Neural progenitor cell (in vitro differentiated cells): ENCODE data around the gene GJB6. TPM values are rescaled to one million over a fixed set of nuclear protein-coding genes. Genes with fewer than 3 reads are reported as not detected.

Experiments used
- DNase-seq: peaks from one replicate; pipeline ENCODE4 v3.0.0-alpha.2; 2016; ENCODE audit warnings: low spot score
- H2AFZ ChIP-seq: fragments of 200-600 bp; sonication (generic); replicated peaks from 2 replicates; pipeline ENCODE4 v1.6.1; 2016; ENCODE audit warnings: antibody characterized with exemption
- H3F3A ChIP-seq: fragments of 200-600 bp; sonication (generic); 2 replicates; pipeline ENCODE4 v1.6.1; 2016; ENCODE audit warnings: antibody characterized with exemption, low read depth
- H3K27ac ChIP-seq: fragments of 200-600 bp; sonication (generic); 2 replicates; pipeline ENCODE4 v1.5.1; 2016; ENCODE audit warnings: mild to moderate bottlenecking
- H3K27me3 ChIP-seq: fragments of 200-600 bp; sonication (generic); 2 replicates; pipeline ENCODE4 v1.6.1; 2016; ENCODE audit warnings: mild to moderate bottlenecking, moderate library complexity
- H3K36me3 ChIP-seq: fragments of 200-600 bp; sonication (generic); 2 replicates; pipeline ENCODE4 v1.5.1; 2016
- H3K4me1 ChIP-seq: fragments of 200-600 bp; sonication (generic); 2 replicates; pipeline ENCODE4 v1.6.1; 2016; ENCODE audit warnings: mixed run types
- H3K4me2 ChIP-seq: fragments of 200-600 bp; sonication (generic); 2 replicates; pipeline ENCODE4 v1.6.1; 2016
- H3K4me3 ChIP-seq: fragments of 200-600 bp; sonication (generic); 2 replicates; pipeline ENCODE4 v1.5.1; 2016
- H3K79me2 ChIP-seq: fragments of 200-600 bp; sonication (generic); 2 replicates; pipeline ENCODE4 v1.6.1; 2016; ENCODE audit warnings: low read depth
- H3K9ac ChIP-seq: fragments of 200-600 bp; sonication (generic); 2 replicates; pipeline ENCODE4 v1.6.1; 2016
- H3K9me3 ChIP-seq: fragments of 200-600 bp; sonication (generic); 2 replicates; pipeline ENCODE4 v1.5.1; 2016; ENCODE audit warnings: low read depth
- H4K20me1 ChIP-seq: fragments of 200-600 bp; sonication (generic); 2 replicates; pipeline ENCODE4 v1.6.1; 2016; ENCODE audit warnings: low read depth
- H3K27ac Mint-ChIP-seq: 3 replicates; pipeline ENCODE4 v1.8.0; 2021; ENCODE audit warnings: mixed read lengths
- H3K27me3 Mint-ChIP-seq: 2 replicates; pipeline ENCODE4 v1.8.0; 2022; ENCODE audit warnings: low read depth, mild to moderate bottlenecking, inconsistent platforms, moderate library complexity, mixed read lengths; ENCODE audit not compliant: insufficient read depth
- H3K36me3 Mint-ChIP-seq: 3 replicates; pipeline ENCODE4 v1.8.0; 2021; ENCODE audit warnings: mixed read lengths
- H3K4me1 Mint-ChIP-seq: 3 replicates; pipeline ENCODE4 v1.8.0; 2021; ENCODE audit warnings: mixed read lengths
- H3K4me3 Mint-ChIP-seq: 3 replicates; pipeline ENCODE4 v1.8.0; 2021; ENCODE audit warnings: mild to moderate bottlenecking, moderate library complexity, mixed read lengths
- H3K9me3 Mint-ChIP-seq: 3 replicates; pipeline ENCODE4 v1.8.0; 2020; ENCODE audit warnings: mixed read lengths
- EZH2 ChIP-seq: fragments of 200-600 bp; sonication (generic); IDR thresholded peaks from 2 replicates; pipeline ENCODE4 v1.6.1; 2017; ENCODE audit warnings: antibody characterized with exemption, mild to moderate bottlenecking, moderate library complexity
- EZH2phosphoT487 ChIP-seq: fragments of 200-600 bp; sonication (generic); IDR thresholded peaks from 2 replicates; pipeline ENCODE4 v1.6.1; 2017; ENCODE audit warnings: antibody characterized with exemption
- total RNA-seq: library from RNA; depleted of rRNA; stranded (reverse); fragments of >200 nt; gene quantifications from 2 replicates; pipeline ENCODE4 v1.2.3, GENCODE V29; 2015; ENCODE audit warnings: low replicate concordance
- TF ChIP-seq, protein P1 (sequence below): fragments of 200-600 bp; sonication (generic); IDR thresholded peaks from 2 replicates; pipeline ENCODE4 v1.5.1; 2017; ENCODE audit warnings: antibody characterized with exemption, mild to moderate bottlenecking

GJB6 gene
- total RNA-seq, 1 donor from 2014 or later, result not detected

GRCh38 chr13:20219577-20219976 is 12.5 kb downstream of the GJB6 start:
- Histone ChIP-seq H3K27me3 (peaks cover 8% of the 10 kb centered on the region), H3K4me2 (no peak overlapping the region), H3K79me2 (no peaks in the 10 kb centered on the region), H3K9me3 (no peaks in the 10 kb centered on the region), H3K4me1 (no peaks in the 10 kb centered on the region), H3K27ac (no peak overlapping the region), H4K20me1 (no peaks in the 10 kb centered on the region), H3K9ac (no peak overlapping the region), H3K4me3 (no peak overlapping the region), H3K36me3 (no peaks in the 10 kb centered on the region), H2AFZ (no peak overlapping the region), H3F3A (no peaks in the 10 kb centered on the region)
- TF ChIP-seq EZH2phosphoT487 (no peak), EZH2 (no peak)
- TF ChIP-seq, protein P1, sequence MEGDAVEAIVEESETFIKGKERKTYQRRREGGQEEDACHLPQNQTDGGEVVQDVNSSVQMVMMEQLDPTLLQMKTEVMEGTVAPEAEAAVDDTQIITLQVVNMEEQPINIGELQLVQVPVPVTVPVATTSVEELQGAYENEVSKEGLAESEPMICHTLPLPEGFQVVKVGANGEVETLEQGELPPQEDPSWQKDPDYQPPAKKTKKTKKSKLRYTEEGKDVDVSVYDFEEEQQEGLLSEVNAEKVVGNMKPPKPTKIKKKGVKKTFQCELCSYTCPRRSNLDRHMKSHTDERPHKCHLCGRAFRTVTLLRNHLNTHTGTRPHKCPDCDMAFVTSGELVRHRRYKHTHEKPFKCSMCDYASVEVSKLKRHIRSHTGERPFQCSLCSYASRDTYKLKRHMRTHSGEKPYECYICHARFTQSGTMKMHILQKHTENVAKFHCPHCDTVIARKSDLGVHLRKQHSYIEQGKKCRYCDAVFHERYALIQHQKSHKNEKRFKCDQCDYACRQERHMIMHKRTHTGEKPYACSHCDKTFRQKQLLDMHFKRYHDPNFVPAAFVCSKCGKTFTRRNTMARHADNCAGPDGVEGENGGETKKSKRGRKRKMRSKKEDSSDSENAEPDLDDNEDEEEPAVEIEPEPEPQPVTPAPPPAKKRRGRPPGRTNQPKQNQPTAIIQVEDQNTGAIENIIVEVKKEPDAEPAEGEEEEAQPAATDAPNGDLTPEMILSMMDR, result no peak
- DNase-seq, result no peak
- Mint-ChIP-seq H3K9me3 (peaks cover 3% of the 10 kb centered on the region), H3K27me3 (peaks cover 2% of the 10 kb centered on the region), H3K4me3 (no peak overlapping the region), H3K27ac (no peak overlapping the region), H3K4me1 (no peaks in the 10 kb centered on the region), H3K36me3 (no peaks in the 10 kb centered on the region)

- Mint-ChIP-seq H3K9me3 (peaks cover 3% of the 10 kb centered on the region), H3K4me1 (no peaks in the 10 kb centered on the region), H3K4me3 (no peak overlapping the region), H3K27me3 (peaks cover 3% of the 10 kb centered on the region), H3K27ac (no peak overlapping the region), H3K36me3 (no peaks in the 10 kb centered on the region)
- no peaks in the 10 kb centered on the region for H3K27me3 ChIP-seq
- TF ChIP-seq, protein P1, result no peak
- TF ChIP-seq EZH2phosphoT487 (no peak), EZH2 (no peak)
- H3K4me1 ChIP-seq, result no peaks in the 10 kb centered on the region
- no peak overlapping the region for H3K4me2 ChIP-seq
- no peak overlapping the region for H2AFZ ChIP-seq
- H3K27ac ChIP-seq, result no peak overlapping the region
- H3K79me2 ChIP-seq, result no peaks in the 10 kb centered on the region
- H3K4me3 ChIP-seq, result no peak overlapping the region
- no peak overlapping the region for H3K9ac ChIP-seq
- H4K20me1 ChIP-seq, result no peaks in the 10 kb centered on the region
- DNase-seq, result no peak
- no peaks in the 10 kb centered on the region for H3K36me3 ChIP-seq
- H3K9me3 ChIP-seq, result no peaks in the 10 kb centered on the region
- H3F3A ChIP-seq, result no peaks in the 10 kb centered on the region
Observed at GRCh38 chr13:20217168-20217567, 15.0 kb downstream of the GJB6 start.

GRCh38 chr13:20209948-20210347 is 22.2 kb downstream of the GJB6 start:
- H2AFZ ChIP-seq, result peak overlapping the region; percentile 72
- no peak overlapping the region for H3K4me3 ChIP-seq
- no peaks in the 10 kb centered on the region for H4K20me1 ChIP-seq
- Mint-ChIP-seq H3K36me3 (no peaks in the 10 kb centered on the region), H3K9me3 (peaks cover 2% of the 10 kb centered on the region), H3K4me1 (peaks cover 8% of the 10 kb centered on the region), H3K27ac (no peak overlapping the region), H3K4me3 (no peak overlapping the region), H3K27me3 (peaks cover 5% of the 10 kb centered on the region)
- H3F3A ChIP-seq, result no peaks in the 10 kb centered on the region
- no peak overlapping the region for H3K4me2 ChIP-seq
- no peak overlapping the region for H3K9ac ChIP-seq
- H3K27me3 ChIP-seq, result no peaks in the 10 kb centered on the region
- DNase-seq, result no peak
- no peaks in the 10 kb centered on the region for H3K36me3 ChIP-seq
- TF ChIP-seq EZH2 (no peak), EZH2phosphoT487 (no peak)
- TF ChIP-seq, protein P1, result no peak
- no peaks in the 10 kb centered on the region for H3K9me3 ChIP-seq
- no peaks in the 10 kb centered on the region for H3K4me1 ChIP-seq
- no peak overlapping the region for H3K27ac ChIP-seq
- no peaks in the 10 kb centered on the region for H3K79me2 ChIP-seq
